ENCODE results near the gene MEF2D.

MEF2D gene

DNA sequence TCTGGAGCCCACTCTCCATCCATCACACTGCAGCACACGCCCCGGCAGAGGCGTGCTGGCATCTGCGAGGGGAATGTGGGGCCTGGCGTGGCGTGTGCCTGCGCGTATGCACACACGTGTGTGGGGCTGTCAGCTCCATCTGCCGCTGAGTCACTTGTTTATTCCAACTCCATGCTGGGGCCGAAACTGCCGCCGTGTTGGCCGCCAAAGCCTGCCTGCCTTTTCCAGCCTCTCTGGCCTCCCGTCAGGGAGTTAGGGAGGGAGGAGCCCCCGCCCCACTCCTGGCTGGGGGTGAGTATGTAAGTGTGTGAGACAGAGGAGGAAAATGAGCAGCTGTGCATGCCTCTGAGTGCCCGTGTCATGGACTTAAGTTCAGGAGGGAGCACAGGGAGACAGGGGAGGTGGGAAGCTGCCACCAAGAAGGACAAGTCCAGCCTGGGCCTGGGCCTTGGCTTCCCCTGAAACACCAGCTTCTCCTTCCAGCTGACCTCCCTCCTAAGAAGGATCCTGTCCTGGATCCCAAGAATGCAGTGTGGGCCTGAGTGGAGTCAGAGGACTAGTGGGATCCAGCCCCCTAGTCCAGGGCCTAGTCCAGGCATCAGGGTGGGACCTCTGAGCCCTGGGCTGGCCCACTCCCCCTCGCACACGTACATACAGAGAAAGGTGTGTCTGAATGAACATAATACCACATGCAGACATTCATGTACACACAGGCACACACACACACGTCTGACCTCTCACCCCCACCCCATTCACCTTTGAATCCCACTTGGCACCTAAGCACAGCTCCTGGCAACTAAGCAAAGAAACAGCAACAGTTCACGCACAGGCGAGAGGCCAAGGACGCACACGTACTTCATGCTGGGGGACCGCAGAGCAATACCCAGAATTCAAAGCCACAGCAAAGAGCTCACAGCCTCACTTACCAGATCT, 24.7 kb downstream of the MEF2D start:
- FAIRE-seq (no peak), DNase-seq (ENCODE audit: insufficient read length) (no peak)
- peak; percentile 32; the same call in 1 of the 2 replicates for TF ChIP-seq POLR2AphosphoS5 (IDR thresholded peaks at IDR 0.05; ENCODE audit: low read depth, low read length)
- TF ChIP-seq POLR2A (IDR thresholded peaks at IDR 0.05; ENCODE audit: low read depth, low read length) = no peak

DNA sequence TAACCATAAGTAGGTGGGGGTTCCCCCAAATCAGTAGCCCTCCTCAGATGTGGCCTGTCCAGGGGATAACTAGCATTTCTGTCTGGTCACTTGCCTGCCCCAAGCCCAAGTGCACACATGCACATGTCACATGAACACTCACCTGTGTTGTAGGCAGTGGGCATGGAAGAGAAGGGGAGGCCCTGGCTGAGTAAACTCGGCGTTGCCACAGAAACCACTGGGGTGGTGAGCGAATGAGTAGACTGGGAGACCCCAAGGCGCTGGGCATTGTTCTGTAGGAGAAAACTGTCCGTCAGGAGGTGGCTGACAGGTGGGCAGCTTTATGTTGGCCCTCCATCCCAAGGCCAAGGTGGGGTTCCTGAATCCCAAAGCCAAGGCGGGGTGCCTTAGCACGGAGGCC, 25.6 kb downstream of the MEF2D start:
- TF ChIP-seq POLR2A (IDR thresholded peaks at IDR 0.05; ENCODE audit: low read depth, low read length) (no peak), POLR2AphosphoS5 (IDR thresholded peaks at IDR 0.05; ENCODE audit: low read depth, low read length) (no peak), TAF1 (IDR thresholded peaks at IDR 0.05; ENCODE audit: borderline replicate concordance, low read depth, low read length) (no peak)
- FAIRE-seq (no peak), DNase-seq (ENCODE audit: insufficient read length) (no peak)

DNA sequence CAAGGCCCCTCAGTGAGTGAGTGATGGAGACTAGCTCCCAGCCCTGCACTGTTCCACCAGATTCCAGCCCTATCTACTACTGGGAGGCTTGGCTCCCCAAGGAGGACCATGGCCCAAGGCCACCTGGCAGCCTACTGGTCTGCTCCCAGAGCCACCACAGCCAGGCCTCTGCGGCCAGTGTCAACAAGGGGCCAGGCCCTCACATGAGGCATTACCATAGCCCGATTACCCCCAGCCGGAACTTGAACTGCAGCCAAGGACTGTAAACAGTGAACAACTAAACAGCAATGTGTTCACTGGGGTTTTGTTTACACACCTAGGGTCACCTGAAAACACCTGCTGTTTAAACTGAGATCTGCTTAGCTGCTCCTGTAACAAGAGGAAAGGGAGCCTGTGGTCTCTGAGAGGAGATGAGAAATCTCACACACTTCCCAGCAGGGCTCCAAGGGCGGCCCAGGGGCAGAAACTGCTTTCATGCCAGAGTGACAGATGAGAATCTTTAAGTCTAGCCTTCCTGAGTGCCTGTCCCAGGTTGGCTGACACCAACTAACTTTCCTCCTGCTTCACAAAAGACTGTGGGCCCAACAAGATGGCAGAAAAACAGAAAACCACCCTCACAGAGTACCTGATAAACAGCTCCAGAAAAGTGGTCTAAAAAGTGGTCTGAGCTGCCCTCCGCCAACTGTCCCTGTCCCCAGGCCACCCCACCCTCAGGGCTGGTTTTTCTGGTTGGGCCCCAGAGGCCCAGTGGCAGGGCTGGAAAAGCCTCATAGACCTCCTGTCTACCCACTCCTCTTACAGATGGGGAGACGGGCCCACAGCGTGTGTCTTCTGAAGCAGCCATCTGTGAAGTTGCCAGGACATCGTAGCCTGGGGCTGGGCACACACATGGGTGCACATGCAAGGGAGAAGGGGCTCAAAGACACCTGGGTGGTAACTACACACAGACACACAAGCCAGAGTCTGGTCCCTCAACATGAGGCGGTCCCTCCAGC, 28.8 kb downstream of the MEF2D start:
- DNase-seq (ENCODE audit: insufficient read length) (no peak), FAIRE-seq (no peak)
- no peak for TF ChIP-seq TAF1 (IDR thresholded peaks at IDR 0.05; ENCODE audit: borderline replicate concordance, low read depth, low read length)
- no peak; the same call in 1 of the 2 replicates for TF ChIP-seq POLR2A (IDR thresholded peaks at IDR 0.05; ENCODE audit: low read depth, low read length)
- TF ChIP-seq POLR2AphosphoS5 (IDR thresholded peaks at IDR 0.05; ENCODE audit: low read depth, low read length) = no peak

- no peak for TF ChIP-seq TAF1 (IDR thresholded peaks at IDR 0.05; ENCODE audit: borderline replicate concordance, low read depth, low read length)
- no peak for TF ChIP-seq POLR2AphosphoS5 (IDR thresholded peaks at IDR 0.05; ENCODE audit: low read depth, low read length)
- TF ChIP-seq POLR2A (IDR thresholded peaks at IDR 0.05; ENCODE audit: low read depth, low read length) = no peak
- FAIRE-seq = no peak
- DNase-seq (ENCODE audit: insufficient read length) = no peak
Observed at GRCh38 chr1:156470473-156470872, 30.1 kb downstream of the MEF2D start.

DNA sequence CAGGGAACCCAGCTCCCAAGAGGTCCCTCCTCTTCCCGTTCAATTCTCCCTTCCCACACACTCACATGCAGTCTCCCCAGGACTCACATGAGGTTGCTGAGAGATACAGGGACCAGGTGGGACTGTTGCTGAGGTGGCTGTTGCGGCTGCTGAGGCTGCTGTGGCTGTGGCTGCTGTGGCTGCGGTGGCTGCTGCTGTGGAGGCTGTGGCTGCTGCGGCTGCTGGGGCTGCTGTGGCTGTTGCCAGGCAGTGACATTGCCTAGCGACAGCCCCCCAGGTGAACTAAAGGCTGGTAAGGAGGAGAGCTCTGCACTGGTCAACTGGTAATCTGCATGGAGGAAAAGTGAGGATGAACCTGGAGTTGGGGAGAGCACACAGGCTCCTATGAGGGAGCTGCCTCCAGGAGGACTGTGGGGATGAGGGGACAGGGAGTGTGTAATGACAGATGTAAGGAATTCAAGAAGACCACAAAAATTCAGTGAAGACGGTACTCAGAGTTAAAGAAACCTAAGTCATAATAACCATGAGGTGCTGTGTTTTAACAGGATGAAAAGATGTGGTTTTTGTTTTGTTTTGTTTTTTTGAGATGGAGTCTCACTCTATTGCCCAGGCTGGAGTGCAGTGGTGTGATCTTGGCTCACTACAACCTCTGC, 31.8 kb downstream of the MEF2D start:
- TF ChIP-seq POLR2A (IDR thresholded peaks at IDR 0.05; ENCODE audit: low read depth, low read length) = no peak
- TF ChIP-seq POLR2AphosphoS5 (IDR thresholded peaks at IDR 0.05; ENCODE audit: low read depth, low read length) = no peak
- TF ChIP-seq TAF1 (IDR thresholded peaks at IDR 0.05; ENCODE audit: borderline replicate concordance, low read depth, low read length) = no peak
- peak; percentile 44 for FAIRE-seq

GRCh38 chr1:156467906-156468305, 32.7 kb downstream of the MEF2D start:
- FAIRE-seq (no peak), DNase-seq (ENCODE audit: insufficient read length) (no peak)
- TF ChIP-seq POLR2A (IDR thresholded peaks at IDR 0.05; ENCODE audit: low read depth, low read length) = no peak
- no peak for TF ChIP-seq TAF1 (IDR thresholded peaks at IDR 0.05; ENCODE audit: borderline replicate concordance, low read depth, low read length)
- TF ChIP-seq POLR2AphosphoS5 (IDR thresholded peaks at IDR 0.05; ENCODE audit: low read depth, low read length) = no peak

More for the DNA sequence above, 31.8 kb downstream of the MEF2D start:
- DNase-seq (ENCODE audit: insufficient read length) = no peak

DNA sequence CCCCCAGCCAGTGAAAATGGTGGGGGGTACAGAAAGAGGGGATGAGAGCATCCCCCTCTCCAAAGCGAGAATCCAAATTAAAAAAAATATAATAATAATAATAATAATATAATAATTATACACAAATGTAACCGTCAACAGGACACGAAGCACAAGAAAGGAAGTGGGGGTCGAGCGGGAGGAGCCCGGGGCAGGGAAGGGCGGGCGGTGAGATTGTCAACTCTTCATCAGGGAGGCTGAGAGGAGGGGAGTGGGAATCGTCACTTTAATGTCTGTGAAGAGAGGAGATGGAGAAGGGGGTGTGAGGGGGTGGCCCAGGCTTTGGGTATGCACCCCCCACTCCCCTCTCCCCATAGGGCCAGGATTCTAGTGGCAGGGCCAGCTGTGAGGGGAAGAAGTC, 33.2 kb downstream of the MEF2D start:
- TF ChIP-seq POLR2AphosphoS5 (IDR thresholded peaks at IDR 0.05; ENCODE audit: low read depth, low read length) (no peak), POLR2A (IDR thresholded peaks at IDR 0.05; ENCODE audit: low read depth, low read length) (no peak), TAF1 (IDR thresholded peaks at IDR 0.05; ENCODE audit: borderline replicate concordance, low read depth, low read length) (no peak)
- no peak for DNase-seq (ENCODE audit: insufficient read length)
- no peak for FAIRE-seq

GRCh38 chr1:156465747-156466365, 34.7 kb downstream of the MEF2D start:
- TF ChIP-seq POLR2AphosphoS5 (IDR thresholded peaks at IDR 0.05; ENCODE audit: low read depth, low read length) = no peak
- TF ChIP-seq POLR2A (IDR thresholded peaks at IDR 0.05; ENCODE audit: low read depth, low read length) = no peak
- TF ChIP-seq TAF1 (IDR thresholded peaks at IDR 0.05; ENCODE audit: borderline replicate concordance, low read depth, low read length) = no peak
- no peak for DNase-seq (ENCODE audit: insufficient read length)
- FAIRE-seq = no peak

DNA sequence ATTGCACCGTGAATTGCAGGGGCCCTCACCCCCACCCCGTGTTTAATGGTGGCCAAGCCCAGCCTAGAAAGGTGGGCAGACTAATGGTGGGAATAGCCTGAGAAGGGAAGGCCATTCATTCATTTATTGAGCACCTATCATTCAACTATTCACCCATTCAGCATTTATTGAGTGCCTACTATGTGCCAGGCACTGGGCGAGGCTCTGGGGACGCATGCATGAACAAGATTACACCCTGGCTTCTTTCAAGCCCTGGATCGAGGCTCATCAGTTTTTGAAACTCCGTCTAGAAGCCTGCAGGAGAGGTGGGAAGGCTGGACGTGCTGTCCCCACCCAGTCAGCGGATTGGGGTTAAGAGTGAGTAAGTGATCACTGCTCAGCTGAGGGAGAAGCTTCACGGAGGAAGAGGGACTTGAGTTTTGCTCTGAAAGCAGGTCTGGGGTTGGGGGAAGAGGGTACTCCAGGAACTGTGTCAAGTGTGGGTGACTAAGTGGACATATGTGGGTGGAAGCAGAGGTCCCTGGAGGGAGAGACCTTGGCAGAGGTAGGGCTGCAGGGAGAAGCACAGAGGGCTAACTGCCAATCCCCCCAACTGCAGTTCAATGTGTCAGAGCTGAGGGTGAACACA, 35.6 kb downstream of the MEF2D start:
- DNase-seq (ENCODE audit: insufficient read length) (no peak), FAIRE-seq (no peak)
- TF ChIP-seq TAF1 (IDR thresholded peaks at IDR 0.05; ENCODE audit: borderline replicate concordance, low read depth, low read length) (no peak), POLR2A (IDR thresholded peaks at IDR 0.05; ENCODE audit: low read depth, low read length) (no peak), POLR2AphosphoS5 (IDR thresholded peaks at IDR 0.05; ENCODE audit: low read depth, low read length) (no peak; the same call in 1 of the 2 replicates)

GRCh38 chr1:156464335-156464734, 36.2 kb downstream of the MEF2D start:
- no peak for DNase-seq (ENCODE audit: insufficient read length)
- no peak for FAIRE-seq
- TF ChIP-seq POLR2A (IDR thresholded peaks at IDR 0.05; ENCODE audit: low read depth, low read length) (no peak), POLR2AphosphoS5 (IDR thresholded peaks at IDR 0.05; ENCODE audit: low read depth, low read length) (no peak), TAF1 (IDR thresholded peaks at IDR 0.05; ENCODE audit: borderline replicate concordance, low read depth, low read length) (no peak)

Data from GM12892 (cell line).